GM18511 (cell line): Measurements from ENCODE around the gene ANKRD55.

Experiments
- ATAC-seq: cut with Tn5 transposase; IDR thresholded peaks from one replicate; pipeline ENCODE4 v1.9.1; 2021; ENCODE audit warnings: mild to moderate bottlenecking, moderate library complexity; ENCODE audit not compliant: unreplicated experiment

Gene ANKRD55

GRCh38 chr5:56054666-56055065 is 178.5 kb downstream of the ANKRD55 start:
- no peak for ATAC-seq

- no peak for ATAC-seq
Measured at GRCh38 chr5:56053363-56053762, 179.8 kb downstream of the ANKRD55 start.

GRCh38 chr5:56052735-56053134 is 180.4 kb downstream of the ANKRD55 start:
- ATAC-seq, result no peak

- ATAC-seq, result no peak
Measured at GRCh38 chr5:56050551-56051255, 182.4 kb downstream of the ANKRD55 start.
